H1 (cell line): Measurements from ENCODE around the gene HMGB3.

Source experiments
- CHD1 ChIP-seq: IDR thresholded peaks from 2 replicates; pipeline ENCODE4 v1.6.1; 2012; ENCODE audit warnings: low read depth, low read length, improper control_type of control experiment
- EP300 ChIP-seq, 2 experiments: IDR thresholded peaks; 1 replicate in 1 of 2; 2 replicates in 1 of 2; pipeline ENCODE4 v1.6.1; 2011 to 2012; ENCODE audit warnings: low read depth in 2 of 2, low read length in 2 of 2, mild to moderate bottlenecking in 2 of 2, borderline replicate concordance in 1 of 2, inconsistent platforms in 1 of 2, moderate library complexity in 1 of 2
- EZH2 ChIP-seq: fragments of 200-600 bp; sonication (generic); IDR thresholded peaks from 2 replicates; pipeline ENCODE4 v1.7.1; 2012; ENCODE audit warnings: low read depth, mild to moderate bottlenecking, moderate library complexity, low read length, inconsistent platforms; ENCODE audit not compliant: severe bottlenecking
- HDAC2 ChIP-seq, 2 experiments: fragments of 300-600 bp in 1 of 2; sonication (generic) in 1 of 2; IDR thresholded peaks; 2 replicates each; pipeline ENCODE4 v1.6.1; 2011 to 2012; ENCODE audit warnings: low read depth in 2 of 2, low read length in 2 of 2, mild to moderate bottlenecking in 2 of 2, moderate library complexity in 2 of 2, borderline replicate concordance in 1 of 2, inconsistent platforms in 1 of 2
- POLR2A ChIP-seq, 2 experiments: IDR thresholded peaks; 1 replicate in 1 of 2; 2 replicates in 1 of 2; pipeline ENCODE4 v1.6.1; 2011; ENCODE audit warnings: low read depth in 2 of 2, low read length in 2 of 2, mild to moderate bottlenecking in 2 of 2; ENCODE audit errors: control extremely low read depth in 1 of 2
- RBBP5 ChIP-seq: IDR thresholded peaks from 2 replicates; pipeline ENCODE4 v1.7.1; 2012; ENCODE audit warnings: low read depth, mild to moderate bottlenecking, inconsistent platforms, low read length, moderate library complexity, borderline replicate concordance
- RFX5 ChIP-seq: IDR thresholded peaks from 2 replicates; pipeline ENCODE4 v1.6.1; 2011; ENCODE audit warnings: low read depth, low read length, improper control_type of control experiment, borderline replicate concordance
- SIRT6 ChIP-seq: IDR thresholded peaks from one replicate; pipeline ENCODE4 v1.7.1; 2012; ENCODE audit warnings: low read length, inconsistent platforms
- TF ChIP-seq, protein P1 (sequence below), 3 experiments: IDR thresholded peaks; 1 replicate in 2 of 3; 2 replicates in 1 of 3; pipeline versions ENCODE4 v1.5.1 to v1.6.1; 2011; ENCODE audit warnings: low read length in 3 of 3, mild to moderate bottlenecking in 3 of 3, inconsistent platforms in 2 of 3, low read depth in 1 of 3, moderate library complexity in 1 of 3; ENCODE audit not compliant: insufficient read depth in 1 of 3; ENCODE audit errors: control extremely low read depth in 1 of 3

- no peak for TF ChIP-seq EP300 (IDR thresholded peaks at IDR 0.05; ENCODE audit: borderline replicate concordance in 1 of 2, low read depth in 2 of 2, low read length in 2 of 2)
- no peak for TF ChIP-seq CHD1
- TF ChIP-seq, protein P1, sequence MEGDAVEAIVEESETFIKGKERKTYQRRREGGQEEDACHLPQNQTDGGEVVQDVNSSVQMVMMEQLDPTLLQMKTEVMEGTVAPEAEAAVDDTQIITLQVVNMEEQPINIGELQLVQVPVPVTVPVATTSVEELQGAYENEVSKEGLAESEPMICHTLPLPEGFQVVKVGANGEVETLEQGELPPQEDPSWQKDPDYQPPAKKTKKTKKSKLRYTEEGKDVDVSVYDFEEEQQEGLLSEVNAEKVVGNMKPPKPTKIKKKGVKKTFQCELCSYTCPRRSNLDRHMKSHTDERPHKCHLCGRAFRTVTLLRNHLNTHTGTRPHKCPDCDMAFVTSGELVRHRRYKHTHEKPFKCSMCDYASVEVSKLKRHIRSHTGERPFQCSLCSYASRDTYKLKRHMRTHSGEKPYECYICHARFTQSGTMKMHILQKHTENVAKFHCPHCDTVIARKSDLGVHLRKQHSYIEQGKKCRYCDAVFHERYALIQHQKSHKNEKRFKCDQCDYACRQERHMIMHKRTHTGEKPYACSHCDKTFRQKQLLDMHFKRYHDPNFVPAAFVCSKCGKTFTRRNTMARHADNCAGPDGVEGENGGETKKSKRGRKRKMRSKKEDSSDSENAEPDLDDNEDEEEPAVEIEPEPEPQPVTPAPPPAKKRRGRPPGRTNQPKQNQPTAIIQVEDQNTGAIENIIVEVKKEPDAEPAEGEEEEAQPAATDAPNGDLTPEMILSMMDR (IDR thresholded peaks at IDR 0.05; ENCODE audit: control extremely low read depth in 1 of 3, insufficient read depth in 1 of 3, low read depth in 1 of 3, low read length in 3 of 3), result no peak
- no peak for TF ChIP-seq RFX5
- no peak for TF ChIP-seq EZH2
- TF ChIP-seq HDAC2 (IDR thresholded peaks at IDR 0.05; ENCODE audit: borderline replicate concordance in 1 of 2, low read depth in 2 of 2, low read length in 2 of 2), result no peak
- TF ChIP-seq POLR2A (IDR thresholded peaks at IDR 0.05; ENCODE audit: control extremely low read depth in 1 of 2, low read depth in 2 of 2, low read length in 2 of 2), result no peak
- TF ChIP-seq RBBP5, result no peak
- no peak for TF ChIP-seq SIRT6
Observed at GRCh38 chrX:150936556-150936955, 46.6 kb upstream of the HMGB3 start.
